Lung (tissue), 12 donors: ENCODE results near the gene ABCG2. TPM values are rescaled to one million over a fixed set of nuclear protein-coding genes. Genes with fewer than 3 reads are reported as not detected.

Source experiments
- ATAC-seq: fragments of 200-7000 bp; cut with Tn5 transposase; one replicate; pipeline ENCODE4 v1.9.1; 2020; ENCODE audit warnings: moderate number of reproducible peaks; ENCODE audit not compliant: insufficient read depth, low FRiP score
- DNase-seq, 3 donors: peaks; one replicate each; pipeline ENCODE4 v3.0.0-alpha.2; 2013 to 2017
- H3K27ac ChIP-seq, 2 donors: one replicate each; pipeline ENCODE4 v1.5.1; 2013; ENCODE audit warnings: mild to moderate bottlenecking in 2 of 2, moderate library complexity in 2 of 2, control low read depth in 1 of 2, inconsistent platforms in 1 of 2, low read depth in 1 of 2, low read length in 1 of 2
- H3K27me3 ChIP-seq, 3 donors: one replicate each; pipeline ENCODE4 v1.5.1; 2013; ENCODE audit warnings: low read length in 2 of 3; ENCODE audit not compliant: control insufficient read depth in 3 of 3, insufficient read depth in 3 of 3
- H3K36me3 ChIP-seq, 4 donors: one replicate each; pipeline ENCODE4 v1.5.1; 2013; ENCODE audit warnings: low read length in 4 of 4, mild to moderate bottlenecking in 1 of 4, moderate library complexity in 1 of 4; ENCODE audit not compliant: control insufficient read depth in 4 of 4, insufficient read depth in 4 of 4
- H3K4me1 ChIP-seq, 5 donors: one replicate each; pipeline ENCODE4 v1.5.1; 2013; ENCODE audit warnings: low read length in 5 of 5, mild to moderate bottlenecking in 2 of 5, moderate library complexity in 1 of 5; ENCODE audit not compliant: control insufficient read depth in 5 of 5, insufficient read depth in 5 of 5
- H3K4me3 ChIP-seq: one replicate; pipeline ENCODE4 v1.5.1; 2013; ENCODE audit warnings: mild to moderate bottlenecking, control low read depth, moderate library complexity
- H3K9ac ChIP-seq, 2 donors: one replicate each; pipeline ENCODE4 v1.5.1; 2013; ENCODE audit warnings: low read length in 2 of 2, control low read depth in 1 of 2; ENCODE audit not compliant: insufficient read depth in 1 of 2
- H3K9me3 ChIP-seq, 4 donors: one replicate each; pipeline ENCODE4 v1.5.1; 2013; ENCODE audit warnings: low read length in 3 of 4, mild to moderate bottlenecking in 1 of 4, moderate library complexity in 1 of 4; ENCODE audit not compliant: control insufficient read depth in 4 of 4, insufficient read depth in 3 of 4
- CTCF ChIP-seq: IDR thresholded peaks from 2 replicates; pipeline ENCODE4 v1.5.1; 2012; ENCODE audit warnings: mild to moderate bottlenecking; ENCODE audit errors: control extremely low read depth, extremely low read depth
- WGBS, 2 donors: extraction: QIAGEN DNeasy Blood & Tissue Kit; methylation state at CpG; one replicate each; pipeline ENCODE4 v1.1.7; 2013; 5-methylcytosine and 5-hydroxymethylcytosine counted together
- polyA plus RNA-seq, 2 donors: library from polyadenylated mRNA; stranded (reverse); fragments of 200-250 nt; gene quantifications; one replicate each; pipeline ENCODE4 v1.2.1, GENCODE V29; 2013
- total RNA-seq, 2 donors: library from RNA; depleted of rRNA in 1 of 2; stranded (reverse); fragments of >200 nt in 1 of 2; gene quantifications; one replicate each; pipeline ENCODE4 v1.2.1, GENCODE V29; 2014 to 2021
- donor health status: control.
- donor health status: control.
- donor health status: Bipolar disorder and iron deficiency.
- donor health status: healthy.
- donor health status: DM: yes; HTN: yes; CAD: no.

The ABCG2 gene
- total and polyA plus RNA-seq, 4 donors, result 1.0 to 15.7 (median 3.3) TPM

DNA sequence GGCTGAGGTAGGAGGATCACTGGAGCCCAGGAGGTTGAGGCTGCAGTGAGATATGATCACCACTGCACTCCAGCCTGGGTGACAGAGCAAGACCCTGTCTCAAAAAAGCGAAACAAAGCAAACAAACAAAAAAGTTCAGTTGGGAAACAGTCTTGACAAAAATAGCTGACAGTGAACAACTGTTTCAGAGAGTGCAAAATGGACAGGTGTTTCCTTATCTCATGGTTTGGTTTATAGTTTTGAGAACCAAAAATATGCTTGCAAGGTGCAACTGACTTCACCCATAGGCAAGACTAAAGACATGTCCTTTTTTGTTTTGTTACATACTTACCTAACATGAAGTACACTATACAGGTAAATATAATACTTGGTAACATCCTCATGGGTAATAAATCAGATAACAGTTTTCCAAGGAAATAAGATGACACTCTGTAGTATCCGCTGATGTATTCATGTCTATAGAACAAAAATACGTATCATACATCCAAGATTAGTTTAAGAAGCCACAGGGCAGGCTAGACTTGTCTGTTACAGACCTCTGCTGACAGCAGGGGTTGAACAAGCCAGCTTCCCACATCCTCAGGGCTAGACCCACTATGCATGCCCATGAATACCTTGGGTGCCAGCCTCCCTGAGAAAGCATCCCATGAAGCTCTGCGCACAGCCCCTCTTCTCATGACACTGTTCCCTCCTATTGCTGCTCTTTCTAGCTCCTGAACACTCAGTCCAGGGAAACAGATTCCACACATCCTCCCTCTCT lies 59.3 kb downstream of the ABCG2 start:
- Histone ChIP-seq H3K4me3 (no peak overlapping the region), H3K4me1 (no peaks in the 10 kb centered on the region), H3K36me3 (peaks cover 0 to 7% (median 2%) of the 10 kb centered on the region in 4 donors), H3K9me3 (no peaks in the 10 kb centered on the region), H3K27ac (no peak overlapping the region), H3K27me3 (no peaks in the 10 kb centered on the region), H3K9ac (no peak overlapping the region)
- ATAC-seq (no peak), DNase-seq (no peak)
- whole genome bisulfite sequencing, 2 donors, result 94 to 95% methylated on average over 4 of the region's 4 CpGs
- TF ChIP-seq CTCF, result no peak

GRCh38 chr4:88097781-88098180 lies 60.7 kb downstream of the ABCG2 start:
- WGBS, 2 donors, result 89 to 96% methylated on average over 3 of the region's 3 CpGs
- peaks cover 0 to 7% (median 4%) of the 10 kb centered on the region in 4 donors for H3K36me3 ChIP-seq
- no peak overlapping the region for H3K9ac ChIP-seq
- TF ChIP-seq CTCF, result no peak
- no peak overlapping the region for H3K4me3 ChIP-seq
- no peaks in the 10 kb centered on the region for H3K27me3 ChIP-seq
- H3K4me1 ChIP-seq, result no peaks in the 10 kb centered on the region
- no peaks in the 10 kb centered on the region for H3K9me3 ChIP-seq
- no peak overlapping the region for H3K27ac ChIP-seq
- ATAC-seq (no peak), DNase-seq (no peak)

- H3K27me3 ChIP-seq, result no peaks in the 10 kb centered on the region
- 85 to 87% methylated on average over 2 of the region's 2 CpGs for WGBS, 2 donors
These were observed 61.1 kb downstream of the ABCG2 start for GRCh38 chr4:88097301-88097700.

More at GRCh38 chr4:88097301-88097700, 61.1 kb downstream of the ABCG2 start:
- Histone ChIP-seq H3K4me3 (no peak overlapping the region), H3K4me1 (no peaks in the 10 kb centered on the region), H3K9ac (no peak overlapping the region), H3K27ac (no peak overlapping the region), H3K9me3 (no peaks in the 10 kb centered on the region), H3K36me3 (peaks cover 0 to 7% (median 4%) of the 10 kb centered on the region in 4 donors)
- DNase-seq, result no peak
- TF ChIP-seq CTCF, result no peak
- no peak for ATAC-seq
